Mesenchymal stem cell (in vitro differentiated cells and primary cell): ENCODE measurements around the gene CELF4.

Source experiments
- DNase-seq: peaks from one replicate; pipeline ENCODE4 v3.0.0-alpha.2; 2013
- H2AFZ ChIP-seq: one replicate; pipeline ENCODE4 v1.6.1; 2013; ENCODE audit warnings: low read depth, mild to moderate bottlenecking, control low read depth, inconsistent platforms, low read length, moderate library complexity
- H2AK5ac ChIP-seq: 2 replicates; pipeline ENCODE4 v1.6.1; 2013; ENCODE audit warnings: low read length, moderate library complexity, mild to moderate bottlenecking, inconsistent platforms; ENCODE audit not compliant: severe bottlenecking
- H2BK120ac ChIP-seq: one replicate; pipeline ENCODE4 v1.6.1; 2013; ENCODE audit warnings: low read depth, mild to moderate bottlenecking, inconsistent platforms, low read length, moderate library complexity
- H2BK12ac ChIP-seq, 2 experiments: one replicate each; pipeline ENCODE4 v1.6.1; 2013; ENCODE audit warnings: inconsistent platforms in 2 of 2, low read length in 2 of 2, mild to moderate bottlenecking in 2 of 2, moderate library complexity in 2 of 2, control low read depth in 1 of 2
- H2BK15ac ChIP-seq: one replicate; pipeline ENCODE4 v1.6.1; 2013; ENCODE audit warnings: mild to moderate bottlenecking, low read depth, inconsistent platforms; ENCODE audit not compliant: poor library complexity, severe bottlenecking
- H2BK5ac ChIP-seq: 2 replicates; pipeline ENCODE4 v1.6.1; 2013; ENCODE audit warnings: low read depth, mild to moderate bottlenecking, low read length, control low read depth, inconsistent platforms; ENCODE audit not compliant: poor library complexity, severe bottlenecking
- H3K14ac ChIP-seq, 2 experiments: one replicate each; pipeline ENCODE4 v1.6.1; 2013; ENCODE audit warnings: inconsistent platforms in 2 of 2, low read length in 2 of 2, control low read depth in 1 of 2, mild to moderate bottlenecking in 1 of 2, moderate library complexity in 1 of 2
- H3K18ac ChIP-seq, 2 experiments: one replicate each; pipeline ENCODE4 v1.6.1; 2013; ENCODE audit warnings: inconsistent platforms in 2 of 2, low read length in 2 of 2, control low read depth in 1 of 2, low read depth in 1 of 2, mild to moderate bottlenecking in 1 of 2
- H3K23ac ChIP-seq, 2 experiments: one replicate each; pipeline ENCODE4 v1.6.1; 2013; ENCODE audit warnings: inconsistent platforms in 2 of 2, low read length in 2 of 2, mild to moderate bottlenecking in 2 of 2, moderate library complexity in 2 of 2, control low read depth in 1 of 2
- H3K27ac ChIP-seq: 2 replicates; pipeline ENCODE4 v1.5.1; 2013; ENCODE audit warnings: mild to moderate bottlenecking, moderate library complexity, low read length, control low read depth, inconsistent platforms; ENCODE audit not compliant: poor library complexity, severe bottlenecking
- H3K27me3 ChIP-seq, 2 experiments: 2 replicates each; pipeline versions ENCODE4 v1.6.1 to v1.7.0; 2013; ENCODE audit warnings: low read length in 2 of 2, mild to moderate bottlenecking in 2 of 2, moderate library complexity in 2 of 2, control low read depth in 1 of 2, inconsistent platforms in 1 of 2; ENCODE audit not compliant: control insufficient read depth in 1 of 2, insufficient read depth in 1 of 2
- H3K36me3 ChIP-seq, 2 experiments: 2 replicates each; pipeline versions ENCODE4 v1.6.1 to v1.7.0; 2013; ENCODE audit warnings: low read length in 2 of 2, control low read depth in 1 of 2, inconsistent platforms in 1 of 2, low read depth in 1 of 2, mild to moderate bottlenecking in 1 of 2; ENCODE audit not compliant: insufficient read depth in 2 of 2, control insufficient read depth in 1 of 2
- H3K4ac ChIP-seq, 2 experiments: one replicate each; pipeline ENCODE4 v1.6.1; 2013; ENCODE audit warnings: inconsistent platforms in 2 of 2, low read length in 2 of 2, mild to moderate bottlenecking in 2 of 2, moderate library complexity in 2 of 2, control low read depth in 1 of 2, low read depth in 1 of 2
- H3K4me1 ChIP-seq: 2 replicates; pipeline ENCODE4 v1.6.1; 2013; ENCODE audit warnings: low read depth, low read length, control low read depth; ENCODE audit not compliant: control insufficient read depth, insufficient read depth
- H3K4me2 ChIP-seq: 2 replicates; pipeline ENCODE4 v1.6.1; 2013; ENCODE audit warnings: low read length, mild to moderate bottlenecking, inconsistent platforms; ENCODE audit not compliant: poor library complexity, severe bottlenecking
- H3K4me3 ChIP-seq, 2 experiments: 2 replicates each; pipeline versions ENCODE4 v1.5.1 to v1.7.0; 2013; ENCODE audit warnings: low read length in 2 of 2, mild to moderate bottlenecking in 2 of 2, control low read depth in 1 of 2, low read depth in 1 of 2; ENCODE audit not compliant: insufficient read depth in 1 of 2
- H3K79me1 ChIP-seq: replicated peaks from 2 replicates; pipeline ENCODE4 v1.6.1; 2013; ENCODE audit warnings: mild to moderate bottlenecking, control low read depth, low read length, inconsistent platforms; ENCODE audit not compliant: poor library complexity, severe bottlenecking
- H3K9ac ChIP-seq: 2 replicates; pipeline ENCODE4 v1.7.0; 2013; ENCODE audit warnings: mild to moderate bottlenecking, low read length, moderate library complexity
- H3K9me3 ChIP-seq: 2 replicates; pipeline ENCODE4 v1.7.0; 2013; ENCODE audit warnings: mild to moderate bottlenecking, low read length; ENCODE audit not compliant: control insufficient read depth
- H4K8ac ChIP-seq: one replicate; pipeline ENCODE4 v1.6.1; 2013; ENCODE audit warnings: inconsistent platforms, mild to moderate bottlenecking, low read length, moderate library complexity
- H4K91ac ChIP-seq: one replicate; pipeline ENCODE4 v1.6.1; 2013; ENCODE audit warnings: mild to moderate bottlenecking, low read length, inconsistent platforms
- WGBS: methylation state at CpG from one replicate; pipeline ENCODE4 v1.1.7; 2013; ENCODE audit warnings: mixed read lengths; 5-methylcytosine and 5-hydroxymethylcytosine counted together

The CELF4 gene

GRCh38 chr18:37225279-37225678 is 340.3 kb downstream of the CELF4 start:
- Histone ChIP-seq H3K4me3 (no peak overlapping the region), H2AFZ (no peak overlapping the region), H3K4me1 (no peaks in the 10 kb centered on the region), H3K79me1 (no peaks in the 10 kb centered on the region), H3K4ac (no peak overlapping the region), H3K27me3 (no peaks in the 10 kb centered on the region), H3K9ac (no peak overlapping the region), H3K23ac (no peak overlapping the region), H3K27ac (no peak overlapping the region), H2BK12ac (no peak overlapping the region), H2BK120ac (no peak overlapping the region), H3K4me2 (no peak overlapping the region), H3K36me3 (no peaks in the 10 kb centered on the region), H3K9me3 (no peaks in the 10 kb centered on the region), H2BK5ac (no peak overlapping the region), H2AK5ac (no peak overlapping the region), H3K18ac (no peak overlapping the region), H4K91ac (no peak overlapping the region), H4K8ac (no peak overlapping the region), H3K14ac (no peak overlapping the region), H2BK15ac (no peak overlapping the region)
- WGBS = 65% methylated on average over 3 of the region's 4 CpGs
- no peak for DNase-seq

- no peak overlapping the region for H2BK12ac ChIP-seq
- no peak overlapping the region for H2AK5ac ChIP-seq
- no peak overlapping the region for H3K18ac ChIP-seq
- H3K14ac ChIP-seq = no peak overlapping the region
- H2AFZ ChIP-seq = no peak overlapping the region
- H4K91ac ChIP-seq = no peak overlapping the region
- no peaks in the 10 kb centered on the region for H3K4me1 ChIP-seq
- no peaks in the 10 kb centered on the region for H3K9me3 ChIP-seq
- H3K27ac ChIP-seq = no peak overlapping the region
- no peaks in the 10 kb centered on the region for H3K27me3 ChIP-seq
- no peak overlapping the region for H2BK15ac ChIP-seq
- H3K9ac ChIP-seq = no peak overlapping the region
- WGBS = 78% methylated on average over 5 of the region's 5 CpGs
- no peak overlapping the region for H3K23ac ChIP-seq
- H4K8ac ChIP-seq = no peak overlapping the region
- H3K79me1 ChIP-seq = no peaks in the 10 kb centered on the region
- no peak overlapping the region for H2BK5ac ChIP-seq
- H2BK120ac ChIP-seq = no peak overlapping the region
- H3K4me3 ChIP-seq = no peak overlapping the region
- H3K4me2 ChIP-seq = no peak overlapping the region
- no peak overlapping the region for H3K4ac ChIP-seq
- H3K36me3 ChIP-seq = no peaks in the 10 kb centered on the region
- no peak for DNase-seq
Observed at GRCh38 chr18:37222999-37223378, 342.6 kb downstream of the CELF4 start.

- no peak overlapping the region for H3K18ac ChIP-seq
- DNase-seq = no peak
- no peaks in the 10 kb centered on the region for H3K27me3 ChIP-seq
- H2BK120ac ChIP-seq = no peak overlapping the region
- H3K79me1 ChIP-seq = no peaks in the 10 kb centered on the region
- 91% methylated on average over 2 of the region's 4 CpGs for WGBS
- H3K36me3 ChIP-seq = no peaks in the 10 kb centered on the region
- H2BK5ac ChIP-seq = no peak overlapping the region
- H3K9me3 ChIP-seq = no peaks in the 10 kb centered on the region
- H4K91ac ChIP-seq = no peak overlapping the region
- no peak overlapping the region for H3K23ac ChIP-seq
- no peak overlapping the region for H2BK12ac ChIP-seq
- H3K4me1 ChIP-seq = no peaks in the 10 kb centered on the region
- H4K8ac ChIP-seq = no peak overlapping the region
- no peak overlapping the region for H3K4me2 ChIP-seq
- H2AFZ ChIP-seq = no peak overlapping the region
- H2AK5ac ChIP-seq = no peak overlapping the region
- H3K9ac ChIP-seq = no peak overlapping the region
- no peak overlapping the region for H3K27ac ChIP-seq
- H3K14ac ChIP-seq = no peak overlapping the region
- no peak overlapping the region for H3K4ac ChIP-seq
- H2BK15ac ChIP-seq = no peak overlapping the region
- no peak overlapping the region for H3K4me3 ChIP-seq
Observed at GRCh38 chr18:37222354-37222998, 343.1 kb downstream of the CELF4 start.

GRCh38 chr18:37219257-37219656 is 346.3 kb downstream of the CELF4 start:
- Histone ChIP-seq H2BK12ac (no peak overlapping the region), H2AK5ac (no peak overlapping the region), H3K27me3 (no peaks in the 10 kb centered on the region), H3K14ac (peak overlapping the region in 1 of 2 experiments; percentile 60), H2BK5ac (no peak overlapping the region), H3K9me3 (no peaks in the 10 kb centered on the region), H2AFZ (no peak overlapping the region), H3K4me1 (no peaks in the 10 kb centered on the region), H3K4me2 (no peak overlapping the region), H3K36me3 (no peaks in the 10 kb centered on the region), H3K4me3 (no peak overlapping the region), H3K27ac (no peak overlapping the region), H3K79me1 (no peaks in the 10 kb centered on the region), H3K18ac (no peak overlapping the region), H2BK120ac (no peak overlapping the region), H3K23ac (no peak overlapping the region), H4K8ac (no peak overlapping the region), H2BK15ac (no peak overlapping the region), H3K4ac (no peak overlapping the region), H3K9ac (no peak overlapping the region), H4K91ac (no peak overlapping the region)
- DNase-seq = no peak
- WGBS = 62% methylated on average over 7 of the region's 7 CpGs
